ENCODE results near the gene RASSF5.
"Not testable (repeated sequence)": the region's sequence is repeated elsewhere in the genome, so short reads cannot be mapped to it uniquely, and the experiment has no call there.

The RASSF5 gene

DNA sequence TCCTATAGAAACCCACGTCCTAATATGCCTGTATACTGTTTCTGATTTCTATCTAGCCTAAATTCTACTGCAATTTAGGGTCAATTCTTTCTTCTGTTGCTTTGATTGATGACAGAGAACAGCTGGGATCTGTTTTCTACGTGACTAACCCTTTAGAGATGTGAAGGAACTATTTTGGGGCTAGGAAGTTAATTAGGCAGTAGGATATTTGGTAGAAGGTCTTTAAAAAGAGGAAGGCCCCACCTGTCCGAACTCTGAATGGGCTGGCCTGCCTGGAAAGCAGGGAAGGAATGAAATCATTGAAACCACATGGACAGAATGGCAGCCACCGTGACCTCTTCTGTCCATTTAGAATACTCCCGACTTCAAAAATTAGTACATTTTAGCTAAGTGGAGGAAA lies 83.9 kb downstream of the RASSF5 start:
- DNase-seq = no peak

DNA sequence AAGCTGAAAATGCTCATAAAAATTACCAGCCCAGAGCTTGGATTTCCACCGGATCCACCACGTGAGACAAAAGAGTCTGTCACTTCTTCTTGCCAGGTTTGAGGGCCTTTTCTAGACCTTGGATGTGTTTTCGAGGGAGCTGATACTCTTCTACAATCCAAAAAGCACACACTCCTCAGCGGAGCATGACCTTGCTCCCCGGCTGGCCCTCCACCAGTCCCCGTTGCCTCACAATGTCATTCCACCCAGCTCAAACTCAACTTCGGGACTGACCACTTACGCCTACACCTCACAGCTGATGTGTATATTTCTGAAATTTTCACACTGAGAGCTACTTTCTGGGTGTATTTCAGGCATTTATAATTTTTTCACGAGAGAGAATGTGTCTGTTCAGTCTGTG lies 84.4 kb downstream of the RASSF5 start:
- DNase-seq = no peak

DNA sequence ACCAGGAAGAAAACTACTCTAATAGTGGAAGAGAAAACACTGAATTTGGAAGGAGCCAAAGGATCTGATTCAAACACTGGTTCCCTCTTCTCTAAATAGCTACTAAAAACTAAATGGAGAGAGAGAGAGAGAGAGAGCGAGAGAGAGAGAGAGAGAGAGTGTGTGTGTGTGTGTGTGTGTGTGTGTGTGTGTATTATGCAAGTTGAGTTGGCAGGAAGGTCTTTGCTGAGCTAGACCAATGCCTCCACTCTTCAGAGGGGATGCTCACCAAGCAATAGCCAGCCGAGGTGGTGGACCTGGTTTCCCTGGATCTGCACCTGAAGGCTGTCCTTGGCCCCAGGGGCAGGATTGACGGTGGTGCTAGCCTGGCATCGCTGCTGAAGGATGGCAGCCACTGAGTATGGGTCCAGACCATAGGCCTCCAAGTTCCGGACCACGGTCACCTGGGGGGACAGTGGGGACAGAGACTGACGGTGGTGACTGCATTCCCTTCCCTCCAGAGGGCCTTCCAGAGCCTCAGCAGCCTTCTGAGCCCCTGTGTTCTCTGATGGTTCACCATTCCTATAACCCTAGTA lies 86.1 kb downstream of the RASSF5 start:
- DNase-seq = no peak

GRCh38 chr1:206595581-206596318 lies 88.4 kb downstream of the RASSF5 start:
- no peak for DNase-seq

GRCh38 chr1:206596319-206596666 lies 89.0 kb downstream of the RASSF5 start:
- no peak for DNase-seq

DNA sequence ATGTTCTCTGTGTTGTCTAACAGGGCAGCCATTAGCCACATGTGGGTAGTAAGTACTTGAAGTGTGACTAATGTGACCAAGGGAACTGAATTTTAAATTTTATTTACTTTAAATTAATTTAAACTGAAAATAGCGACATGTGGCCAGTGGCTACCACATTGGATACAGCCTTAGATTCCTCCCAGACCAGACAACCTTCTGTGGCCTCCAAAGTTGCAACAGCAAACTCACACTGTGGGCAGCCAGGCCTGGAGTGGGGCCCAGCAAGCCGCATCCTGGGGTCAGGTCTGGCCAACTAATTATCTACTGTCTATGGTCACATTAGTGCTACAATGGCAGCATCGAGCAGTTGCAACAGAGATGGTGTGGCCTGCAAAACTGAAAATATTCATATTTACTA lies 93.2 kb downstream of the RASSF5 start:
- no peak for DNase-seq

GRCh38 chr1:206604861-206605260 lies 97.5 kb downstream of the RASSF5 start:
- no peak for DNase-seq

DNA sequence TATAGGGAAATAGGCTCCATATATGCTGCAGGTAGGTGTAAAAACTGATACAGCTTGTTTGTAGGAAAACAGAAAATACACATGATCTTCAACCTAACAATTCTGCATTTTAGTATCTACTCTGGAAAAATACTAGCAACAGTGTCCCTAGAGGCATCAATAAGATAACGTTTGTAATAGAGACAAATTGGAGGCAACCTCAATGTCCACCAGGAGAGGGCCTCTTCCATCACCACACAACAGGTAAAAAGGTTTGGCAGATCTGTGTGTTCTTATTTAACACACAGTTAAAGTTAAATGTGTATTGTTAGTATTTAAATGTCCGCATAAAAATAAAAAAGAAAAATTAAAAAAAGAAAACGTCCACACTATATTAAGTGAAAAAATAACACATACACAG lies 99.5 kb downstream of the RASSF5 start:
- no peak for DNase-seq

DNA sequence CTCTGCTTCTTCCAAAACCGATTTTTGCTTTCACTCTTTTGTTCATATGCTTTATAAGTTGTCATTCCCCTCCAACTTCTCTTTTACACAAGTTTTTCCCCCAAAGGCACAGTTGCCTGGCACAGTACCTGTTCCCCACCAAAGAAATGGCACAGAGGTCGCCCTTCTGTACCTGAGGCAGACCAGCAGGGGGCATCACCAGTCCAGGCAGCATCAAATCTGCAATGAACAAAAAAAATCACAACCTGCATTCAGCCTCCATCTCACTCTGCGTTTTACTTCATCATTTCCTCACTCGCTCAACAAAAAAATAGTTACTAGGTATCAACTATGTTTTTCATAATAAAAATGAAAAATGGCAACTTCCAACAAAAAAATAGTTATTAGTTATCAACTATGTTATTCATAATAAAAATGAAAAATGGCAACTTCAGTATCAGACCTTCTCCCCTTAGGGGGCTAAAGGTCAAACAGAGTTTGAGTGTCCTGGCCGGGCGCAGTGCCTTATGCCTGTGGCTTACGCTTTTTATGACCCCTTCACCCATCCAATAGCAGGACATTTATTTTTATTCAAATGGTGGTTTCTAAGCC lies 100.9 kb downstream of the RASSF5 start:
- peak; percentile 71 for DNase-seq

GRCh38 chr1:206609229-206609991 lies 102.1 kb downstream of the RASSF5 start:
- no peak for DNase-seq

GRCh38 chr1:206612129-206612876 lies 105.0 kb downstream of the RASSF5 start, which contains the start of gene EIF2D:
TSS of gene EIF2D (minus strand) at chr1:206612465. CDS start at chr1:206612342, 123 bp downstream.
- DNase-seq = peak; percentile 98

DNA sequence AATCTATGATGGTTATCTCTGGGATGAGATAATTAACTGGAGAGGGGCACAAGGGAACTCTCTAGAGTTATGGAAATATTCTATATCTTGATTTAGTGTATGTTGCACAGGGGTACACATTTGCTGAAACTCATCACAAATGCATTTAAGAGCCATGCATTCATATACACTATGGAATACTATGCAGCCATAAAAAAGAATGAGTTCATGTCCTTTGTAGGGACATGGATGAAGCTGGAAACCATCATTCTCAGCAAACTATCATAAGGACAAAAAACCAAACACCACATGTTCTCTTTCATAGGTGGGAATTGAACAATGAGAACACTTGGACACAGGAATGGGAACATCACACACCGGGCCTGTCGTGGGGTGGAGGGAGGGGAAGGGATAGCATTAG lies 119.1 kb downstream of the RASSF5 start:
- not testable (repeated sequence) for DNase-seq

DNA sequence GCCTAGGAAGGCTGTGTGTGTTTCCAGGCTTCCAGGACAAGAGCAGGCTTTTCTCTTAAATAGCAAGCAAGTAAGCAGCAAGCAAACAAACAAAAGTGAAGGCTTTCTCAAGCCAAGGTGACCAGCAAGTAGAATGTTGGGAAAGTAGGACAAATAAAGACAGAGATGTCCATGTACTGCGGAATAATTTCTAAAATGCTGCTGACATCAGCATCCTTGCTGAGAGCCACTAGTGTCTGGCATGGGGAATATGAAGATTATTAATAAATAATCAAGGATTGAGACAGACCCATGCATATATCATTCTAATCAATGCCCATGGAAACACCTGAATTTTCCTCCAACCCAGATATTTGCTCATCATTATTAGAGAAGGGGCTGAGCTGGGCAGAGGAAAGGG lies 121.6 kb downstream of the RASSF5 start:
- DNase-seq = no peak

- DNase-seq = no peak
These were observed 123.8 kb downstream of the RASSF5 start for GRCh38 chr1:206631085-206631509.

DNA sequence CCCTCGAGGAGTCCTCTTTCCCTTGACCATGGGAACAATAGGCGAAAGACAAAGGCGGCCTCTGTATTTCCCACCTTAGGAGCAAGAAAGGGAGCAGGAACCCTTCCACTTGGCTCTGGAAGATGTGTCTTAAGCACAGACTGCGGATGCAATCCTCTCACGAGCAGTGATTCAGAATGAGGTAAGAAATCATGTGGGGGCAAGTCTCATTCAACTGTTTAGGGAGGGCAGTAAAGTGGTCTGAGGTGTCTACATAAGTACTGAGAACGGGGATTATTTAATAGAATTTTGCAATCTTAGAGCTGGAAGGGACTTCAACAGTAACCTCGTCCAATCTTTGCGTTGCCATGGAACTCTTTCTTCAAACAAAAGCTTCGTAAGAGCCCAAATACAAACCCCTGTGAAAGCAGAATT lies 126.4 kb downstream of the RASSF5 start:
- no peak for DNase-seq

- peak; percentile 90 for DNase-seq
These were observed 127.2 kb downstream of the RASSF5 start for GRCh38 chr1:206634365-206635079.

DNA sequence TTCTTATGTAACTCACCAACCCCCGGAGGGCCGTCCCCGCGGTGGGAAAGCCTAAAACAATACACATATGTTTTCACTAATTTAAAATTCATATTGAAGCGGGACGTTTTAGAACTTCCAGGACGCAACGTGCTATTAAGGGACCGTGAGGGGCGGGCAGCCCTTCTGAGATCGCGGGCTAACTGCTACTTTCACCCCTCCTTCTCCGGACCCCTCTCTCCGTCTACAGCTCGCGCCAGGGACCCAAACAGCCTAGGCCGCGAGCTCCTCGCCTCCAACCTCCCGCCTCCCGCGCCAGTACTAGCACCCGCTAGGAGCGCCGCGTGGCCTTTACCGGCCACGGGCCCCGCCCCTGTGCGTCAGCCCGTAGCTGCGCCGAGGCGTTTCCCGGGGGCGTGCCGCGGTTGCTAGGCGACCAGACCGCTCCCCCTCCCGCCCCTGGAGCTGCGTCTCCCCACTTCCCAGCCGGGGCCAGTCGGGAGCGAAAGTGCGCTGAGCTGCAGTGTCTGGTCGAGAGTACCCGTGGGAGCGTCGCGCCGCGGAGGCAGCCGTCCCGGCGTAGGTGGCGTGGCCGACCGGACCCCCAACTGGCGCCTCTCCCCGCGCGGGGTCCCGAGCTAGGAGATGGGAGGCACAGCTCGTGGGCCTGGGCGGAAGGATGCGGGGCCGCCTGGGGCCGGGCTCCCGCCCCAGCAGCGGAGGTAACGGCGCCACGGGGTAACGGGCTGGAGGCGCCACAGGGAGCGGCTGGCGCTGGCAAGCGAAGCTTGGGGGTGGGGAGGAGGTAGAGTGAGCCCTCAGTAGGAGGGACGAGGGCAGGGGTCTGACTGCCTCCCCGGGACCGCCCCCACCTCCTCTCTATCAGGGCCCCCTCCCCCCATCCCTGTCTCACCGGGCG lies 128.0 kb downstream of the RASSF5 start, which contains the start of gene DYRK3:
DYRK3 (plus strand) TSS at position 457 of the 898 bp plus-strand sequence; CDS start at position 625, 168 bp downstream.
- DNase-seq = peak; percentile 96

GRCh38 chr1:206635978-206636345 lies 128.6 kb downstream of the RASSF5 start:
- DNase-seq = no peak

DNA sequence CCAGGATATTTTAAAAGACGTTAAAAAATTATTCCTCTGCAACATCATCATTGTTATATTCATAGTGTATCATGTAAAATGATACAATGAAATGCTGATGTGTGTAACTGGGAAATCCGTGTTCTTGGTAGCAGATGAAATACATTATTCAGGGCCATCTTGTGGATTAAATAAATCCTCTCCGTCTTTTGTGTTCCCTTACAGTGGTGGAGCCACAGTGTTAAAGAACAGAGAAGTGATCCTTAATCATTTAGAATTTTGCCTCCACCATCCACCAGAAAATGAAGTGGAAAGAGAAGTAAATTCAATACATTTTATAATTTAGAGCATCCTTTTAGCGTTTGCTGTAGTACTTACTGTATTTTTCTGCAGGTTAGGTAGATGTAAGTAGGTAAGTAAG lies 129.3 kb downstream of the RASSF5 start:
- no peak for DNase-seq

GRCh38 chr1:206637605-206638004 lies 130.3 kb downstream of the RASSF5 start:
- no peak for DNase-seq
